ENCODE measurements around the gene MICA.
"Not testable (repeated sequence)": the region's sequence is repeated elsewhere in the genome, so short reads cannot be mapped to it uniquely, and the experiment has no call there.

MICA gene

GRCh38 chr6:31450751-31451150, 47.4 kb downstream of the MICA start:
- no peaks in the 10 kb centered on the region for H3K27me3 ChIP-seq (ENCODE audit: control insufficient read depth, insufficient read depth, low read length)
- H3K4me2 ChIP-seq (ENCODE audit: low read length), result no peak overlapping the region
- no peak overlapping the region for H3K4me3 ChIP-seq (ENCODE audit: low read depth, low read length)
- H3K9me3 ChIP-seq (ENCODE audit: control insufficient read depth, low read length), result no peaks in the 10 kb centered on the region
- TF ChIP-seq CTCF (IDR thresholded peaks at IDR 0.05), result no peak
- no peak overlapping the region for H2AFZ ChIP-seq
- H3K79me2 ChIP-seq, result no peaks in the 10 kb centered on the region
- H3K4me1 ChIP-seq, result no peaks in the 10 kb centered on the region
- no peaks in the 10 kb centered on the region for H3K36me3 ChIP-seq (ENCODE audit: control insufficient read depth, insufficient read depth, low read length)
- H3K27ac ChIP-seq, result no peak overlapping the region
- no peak overlapping the region for H3K9ac ChIP-seq

GRCh38 chr6:31452859-31453258, 49.5 kb downstream of the MICA start:
- no peaks in the 10 kb centered on the region for H3K4me1 ChIP-seq
- no peaks in the 10 kb centered on the region for H3K36me3 ChIP-seq (ENCODE audit: control insufficient read depth, insufficient read depth, low read length)
- no peak overlapping the region for H3K9ac ChIP-seq
- H3K9me3 ChIP-seq (ENCODE audit: control insufficient read depth, low read length), result no peaks in the 10 kb centered on the region
- H3K4me2 ChIP-seq (ENCODE audit: low read length), result no peak overlapping the region
- H3K27ac ChIP-seq, result no peak overlapping the region
- no peak for TF ChIP-seq CTCF (IDR thresholded peaks at IDR 0.05)
- H3K27me3 ChIP-seq (ENCODE audit: control insufficient read depth, insufficient read depth, low read length), result no peaks in the 10 kb centered on the region
- H3K79me2 ChIP-seq, result no peaks in the 10 kb centered on the region
- no peak overlapping the region for H2AFZ ChIP-seq
- no peak overlapping the region for H3K4me3 ChIP-seq (ENCODE audit: low read depth, low read length)

- Histone ChIP-seq H3K4me3 (ENCODE audit: low read depth, low read length) (no peak overlapping the region), H3K4me1 (no peaks in the 10 kb centered on the region), H2AFZ (no peak overlapping the region), H3K79me2 (no peaks in the 10 kb centered on the region), H3K36me3 (ENCODE audit: control insufficient read depth, insufficient read depth, low read length) (no peaks in the 10 kb centered on the region), H3K9me3 (ENCODE audit: control insufficient read depth, low read length) (no peaks in the 10 kb centered on the region), H3K9ac (no peak overlapping the region), H3K27me3 (ENCODE audit: control insufficient read depth, insufficient read depth, low read length) (no peaks in the 10 kb centered on the region), H3K4me2 (ENCODE audit: low read length) (no peak overlapping the region), H3K27ac (no peak overlapping the region)
- TF ChIP-seq CTCF (IDR thresholded peaks at IDR 0.05), result no peak
Measured at GRCh38 chr6:31453259-31453658, 49.9 kb downstream of the MICA start.

- H3K4me1 ChIP-seq; H2AFZ ChIP-seq; H3K4me3 ChIP-seq (ENCODE audit: low read depth, low read length); H3K27ac ChIP-seq; H3K9me3 ChIP-seq (ENCODE audit: control insufficient read depth, low read length); H3K4me2 ChIP-seq (ENCODE audit: low read length); H3K9ac ChIP-seq; H3K36me3 ChIP-seq (ENCODE audit: control insufficient read depth, insufficient read depth, low read length); H3K79me2 ChIP-seq; H3K27me3 ChIP-seq (ENCODE audit: control insufficient read depth, insufficient read depth, low read length): not testable (repeated sequence)
Measured at GRCh38 chr6:31459864-31460263, 56.5 kb downstream of the MICA start.

- TF ChIP-seq CTCF (IDR thresholded peaks at IDR 0.05), result no peak
- H3K36me3 ChIP-seq (ENCODE audit: control insufficient read depth, insufficient read depth, low read length), result no peaks in the 10 kb centered on the region
- H3K27me3 ChIP-seq (ENCODE audit: control insufficient read depth, insufficient read depth, low read length), result no peaks in the 10 kb centered on the region
- H3K9ac ChIP-seq, result no peak overlapping the region
- no peak overlapping the region for H3K4me3 ChIP-seq (ENCODE audit: low read depth, low read length)
- H3K79me2 ChIP-seq, result no peaks in the 10 kb centered on the region
- no peak overlapping the region for H2AFZ ChIP-seq
- H3K27ac ChIP-seq, result no peak overlapping the region
- no peak overlapping the region for H3K4me2 ChIP-seq (ENCODE audit: low read length)
- no peaks in the 10 kb centered on the region for H3K9me3 ChIP-seq (ENCODE audit: control insufficient read depth, low read length)
- H3K4me1 ChIP-seq, result peaks cover 3% of the 10 kb centered on the region
Measured at GRCh38 chr6:31460361-31461025, 57.1 kb downstream of the MICA start.
